Stomach (tissue), 9 donors: ENCODE results near the gene OBSCN. TPM values are rescaled to one million over a fixed set of nuclear protein-coding genes. Genes with fewer than 3 reads are reported as not detected.

Experiments used
- DNase-seq, 2 donors: peaks; one replicate each; pipeline versions ENCODE4 v3.0.0 to v3.0.0-alpha.2; 2013 to 2019
- H3K27ac ChIP-seq, 5 donors: fragments of 200-600 bp in 4 of 5; sonication (generic) in 4 of 5; one replicate each; pipeline ENCODE4 v1.5.1; 2013 to 2019; ENCODE audit warnings: mild to moderate bottlenecking in 1 of 5, moderate library complexity in 1 of 5
- H3K27me3 ChIP-seq, 3 donors: fragments of 200-600 bp; sonication (generic); one replicate each; pipeline ENCODE4 v1.5.1; 2017 to 2019; ENCODE audit warnings: mixed run types in 1 of 3
- H3K36me3 ChIP-seq, 4 donors: fragments of 200-600 bp; sonication (generic); 1 replicate in 3 of 4; 2 replicates in 1 of 4; pipeline ENCODE4 v1.5.1; 2016 to 2019
- H3K4me1 ChIP-seq, 4 donors: fragments of 200-600 bp; sonication (generic); one replicate each; pipeline ENCODE4 v1.5.1; 2016 to 2019
- H3K4me3 ChIP-seq, 4 donors: fragments of 200-600 bp; sonication (generic) in 3 of 4; one replicate each; pipeline ENCODE4 v1.5.1; 2016 to 2019; ENCODE audit warnings: mild to moderate bottlenecking in 1 of 4
- H3K9me3 ChIP-seq, 4 donors: fragments of 200-600 bp; sonication (generic); one replicate each; pipeline ENCODE4 v1.5.1; 2016 to 2019
- EP300 ChIP-seq: sonication (generic); formaldehyde crosslinking; IDR thresholded peaks from one replicate; pipeline ENCODE4 v1.6.1; 2017; ENCODE audit warnings: antibody characterized with exemption
- POLR2A ChIP-seq, 4 donors: fragments of 450-650 bp; IDR thresholded peaks; one replicate each; pipeline ENCODE4 v1.6.1; 2016; ENCODE audit warnings: antibody characterized with exemption in 4 of 4, control low read depth in 2 of 4, mild to moderate bottlenecking in 1 of 4, moderate library complexity in 1 of 4
- POLR2AphosphoS5 ChIP-seq, 3 donors: sonication (generic); formaldehyde crosslinking; IDR thresholded peaks; one replicate each; pipeline ENCODE4 v1.6.1; 2016; ENCODE audit warnings: antibody characterized with exemption in 3 of 3
- WGBS, 5 donors: extraction: QIAGEN DNeasy Blood & Tissue Kit in 3 of 5; methylation state at CpG; one replicate each; pipeline versions ENCODE4 v1.1.5 to v1.1.7; 2013 to 2018; 5-methylcytosine and 5-hydroxymethylcytosine counted together
- intact Hi-C: fragments of 100-400 bp; cut with DNase I; formaldehyde crosslinking; loops from one replicate; pipeline ENCODE4 v1.15.1; 2023; ENCODE audit warnings: low total_unique reads
- polyA plus RNA-seq, 3 donors: library from polyadenylated mRNA; stranded (reverse); fragments of 200-250 nt; gene quantifications; one replicate each; pipeline ENCODE4 v1.2.3, GENCODE V29; 2013
- total RNA-seq, 5 donors: library from RNA; depleted of rRNA; stranded (reverse); fragments of >200 nt; gene quantifications; one replicate each; pipeline versions ENCODE4 v1.1.0 to v1.2.3, GENCODE V29; 2014 to 2016
- TF ChIP-seq, protein P1 (sequence below), 7 experiments: fragments of 450-650 bp in 4 of 7; fragments of 200-600 bp in 3 of 7; sonication (generic) in 3 of 7; IDR thresholded peaks; one replicate each; pipeline ENCODE4 v1.5.1; 2016 to 2019; ENCODE audit warnings: antibody characterized with exemption in 7 of 7, control low read depth in 2 of 7, mild to moderate bottlenecking in 1 of 7
- donor health status: healthy with polysubstance abuse.
- donor health status: Bipolar disorder and iron deficiency.
- donor health status: healthy.

The OBSCN gene
- total and polyA plus RNA-seq, 8 donors, result 7.2 to 111 (median 24.7) TPM

DNA sequence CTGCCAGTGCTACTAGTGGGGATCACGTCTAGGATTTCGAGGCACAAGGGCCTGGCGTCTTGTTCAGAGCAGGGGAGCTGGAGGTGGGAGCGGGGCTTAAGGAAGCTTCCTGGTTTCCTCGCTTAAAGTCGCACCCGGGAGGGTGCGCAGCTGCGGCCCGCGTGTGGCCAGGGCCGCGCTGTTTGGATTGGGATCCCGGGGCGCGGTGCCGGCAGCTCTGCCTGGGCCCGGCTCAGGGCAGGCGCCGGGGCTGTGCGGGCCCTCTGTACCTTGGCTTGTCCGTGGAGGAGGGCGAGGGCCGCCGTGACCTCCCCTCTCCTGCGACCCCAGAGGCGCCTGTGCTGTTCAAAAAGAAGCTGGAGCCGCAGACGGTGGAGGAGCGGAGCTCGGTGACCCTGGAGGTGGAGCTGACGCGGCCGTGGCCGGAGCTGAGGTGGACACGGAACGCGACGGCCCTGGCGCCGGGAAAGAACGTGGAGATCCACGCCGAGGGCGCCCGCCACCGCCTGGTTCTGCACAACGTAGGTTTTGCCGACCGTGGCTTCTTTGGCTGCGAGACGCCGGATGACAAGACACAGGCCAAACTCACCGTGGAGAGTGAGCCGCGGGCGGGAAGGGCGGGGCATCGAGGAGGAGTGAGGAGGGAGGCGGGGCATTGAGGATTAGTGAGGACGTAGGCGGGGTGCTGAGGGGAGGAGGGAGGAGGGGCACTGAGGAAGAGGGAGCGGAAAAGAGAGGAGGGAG, 67.8 kb downstream of the OBSCN start:
- TF ChIP-seq, protein P1, sequence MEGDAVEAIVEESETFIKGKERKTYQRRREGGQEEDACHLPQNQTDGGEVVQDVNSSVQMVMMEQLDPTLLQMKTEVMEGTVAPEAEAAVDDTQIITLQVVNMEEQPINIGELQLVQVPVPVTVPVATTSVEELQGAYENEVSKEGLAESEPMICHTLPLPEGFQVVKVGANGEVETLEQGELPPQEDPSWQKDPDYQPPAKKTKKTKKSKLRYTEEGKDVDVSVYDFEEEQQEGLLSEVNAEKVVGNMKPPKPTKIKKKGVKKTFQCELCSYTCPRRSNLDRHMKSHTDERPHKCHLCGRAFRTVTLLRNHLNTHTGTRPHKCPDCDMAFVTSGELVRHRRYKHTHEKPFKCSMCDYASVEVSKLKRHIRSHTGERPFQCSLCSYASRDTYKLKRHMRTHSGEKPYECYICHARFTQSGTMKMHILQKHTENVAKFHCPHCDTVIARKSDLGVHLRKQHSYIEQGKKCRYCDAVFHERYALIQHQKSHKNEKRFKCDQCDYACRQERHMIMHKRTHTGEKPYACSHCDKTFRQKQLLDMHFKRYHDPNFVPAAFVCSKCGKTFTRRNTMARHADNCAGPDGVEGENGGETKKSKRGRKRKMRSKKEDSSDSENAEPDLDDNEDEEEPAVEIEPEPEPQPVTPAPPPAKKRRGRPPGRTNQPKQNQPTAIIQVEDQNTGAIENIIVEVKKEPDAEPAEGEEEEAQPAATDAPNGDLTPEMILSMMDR (IDR thresholded peaks at IDR 0.05), result no peak
- TF ChIP-seq POLR2AphosphoS5 (IDR thresholded peaks at IDR 0.05), result peak in 1 of 3 donors; percentile 7
- intact Hi-C loops, result no loop called here

GRCh38 chr1:228276174-228276831, 68.5 kb downstream of the OBSCN start:
- no peak for DNase-seq
- Histone ChIP-seq H3K4me1 (peaks cover 11 to 23% (median 22%) of the 10 kb centered on the region in 4 donors), H3K9me3 (no peaks in the 10 kb centered on the region), H3K27ac (peak overlapping the region in 3 of 5 donors; percentile 67 to 82 (median 80)), H3K36me3 (peaks cover 0 to 41% (median 23%) of the 10 kb centered on the region in 4 donors), H3K27me3 (no peaks in the 10 kb centered on the region), H3K4me3 (peak overlapping the region; percentile 59 to 75 (median 64))
- intact Hi-C loops, result no loop called here
- TF ChIP-seq POLR2AphosphoS5 (IDR thresholded peaks at IDR 0.05), result no peak
- TF ChIP-seq POLR2A (IDR thresholded peaks at IDR 0.05), result no peak
- TF ChIP-seq, protein P1 (IDR thresholded peaks at IDR 0.05), result no peak
- TF ChIP-seq EP300, result no peak
- WGBS, 5 donors, result 7 to 31% (median 24%) methylated on average over 24 to 49 of the region's 49 CpGs

More for the DNA sequence above, 67.8 kb downstream of the OBSCN start:
- Histone ChIP-seq H3K4me3 (peak overlapping the region; percentile 59 to 75 (median 64)), H3K27ac (peak overlapping the region; percentile 5 to 82 (median 67)), H3K36me3 (peaks cover 0 to 34% (median 19%) of the 10 kb centered on the region in 4 donors), H3K27me3 (no peaks in the 10 kb centered on the region), H3K9me3 (no peaks in the 10 kb centered on the region), H3K4me1 (peaks cover 11 to 23% (median 22%) of the 10 kb centered on the region in 4 donors)
- peak; percentile 86 to 96 for DNase-seq
- WGBS, 5 donors, result 1 to 7% (median 2%) methylated on average over 28 to 63 of the region's 63 CpGs

- peak overlapping the region in 2 of 4 donors; percentile 59 to 75 for H3K4me3 ChIP-seq
- intact Hi-C loops, result no loop called here
- peak overlapping the region in 1 of 5 donors; percentile 82 for H3K27ac ChIP-seq
- H3K36me3 ChIP-seq, result peaks cover 0 to 48% (median 27%) of the 10 kb centered on the region in 4 donors
- no peaks in the 10 kb centered on the region for H3K27me3 ChIP-seq
- WGBS, 5 donors, result 79 to 93% (median 89%) methylated on average over 13 to 25 of the region's 25 CpGs
- DNase-seq, result no peak
- peaks cover 11 to 23% (median 22%) of the 10 kb centered on the region in 4 donors for H3K4me1 ChIP-seq
- H3K9me3 ChIP-seq, result no peaks in the 10 kb centered on the region
- no peak for TF ChIP-seq EP300
- no peak for TF ChIP-seq POLR2A (IDR thresholded peaks at IDR 0.05)
- TF ChIP-seq POLR2AphosphoS5 (IDR thresholded peaks at IDR 0.05), result no peak
- TF ChIP-seq, protein P1 (IDR thresholded peaks at IDR 0.05), result no peak
Observed at GRCh38 chr1:228276901-228277490, 69.2 kb downstream of the OBSCN start.
